ENCODE measurements around the gene ACP4. TPM values are rescaled to one million over a fixed set of nuclear protein-coding genes. Genes with fewer than 3 reads are reported as not detected.
A peak's percentile ranks its signal among the peaks of the same experiment; 100 is the strongest.
"Not testable (repeated sequence)": the region's sequence is repeated elsewhere in the genome, so short reads cannot be mapped to it uniquely, and the experiment has no call there.

ACP4 gene
- total and polyA plus RNA-seq, 5 experiments from 2014 or later, result 0.14 TPM; not detected in 4

DNA sequence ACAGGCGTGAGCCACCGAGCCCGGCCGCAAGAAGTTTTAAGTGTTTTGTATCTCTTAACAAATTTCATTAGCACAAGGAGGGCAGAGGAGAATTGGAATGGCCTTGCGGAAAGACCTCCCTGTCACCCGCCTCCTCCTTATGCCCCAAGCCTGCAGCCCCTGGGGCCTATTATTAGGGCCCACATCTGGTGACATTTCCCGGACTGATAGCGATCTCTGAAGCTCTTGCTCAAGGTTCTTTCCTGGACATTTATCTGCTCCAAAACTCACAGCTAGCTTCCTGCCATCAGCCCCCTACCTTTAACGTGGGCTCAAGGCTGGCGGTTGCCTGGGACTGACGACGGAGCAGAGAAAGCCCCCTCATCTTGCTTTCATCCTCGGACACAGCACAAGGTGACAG lies 26.7 kb upstream of the ACP4 start:
- not testable (repeated sequence) for DNase-seq

DNA sequence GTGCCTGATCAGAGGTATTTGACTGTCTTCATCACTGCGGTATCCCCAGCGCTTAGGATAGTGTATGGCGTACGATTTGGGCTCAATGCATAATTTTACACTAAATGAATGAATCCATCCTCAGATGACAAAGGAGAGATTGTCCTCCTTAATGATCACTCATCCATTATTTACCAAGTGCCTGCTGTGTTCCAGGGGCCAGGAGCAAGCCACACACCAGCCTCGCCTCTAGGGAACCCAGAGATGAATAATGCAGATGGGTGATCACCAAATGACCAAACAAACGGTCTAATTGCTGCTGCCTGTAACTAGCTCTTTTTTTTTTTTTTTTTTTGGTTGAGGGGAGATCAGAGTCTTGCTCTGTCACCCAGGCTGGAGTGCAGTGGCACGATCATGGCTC lies 25.8 kb upstream of the ACP4 start:
- Mint-ChIP-seq H3K27ac (no peak overlapping the region), H3K9me3 (peaks cover 0 to 2% (median 0%) of the 10 kb centered on the region in 9 donors), H3K4me1 (peaks cover 0 to 5% (median 0%) of the 10 kb centered on the region in 4 donors), H3K4me3 (no peak overlapping the region), H3K36me3 (no peaks in the 10 kb centered on the region), H3K27me3 (peaks cover 3 to 37% (median 13%) of the 10 kb centered on the region in 5 donors)
- DNase-seq, result no peak
- POLR2A ChIA-PET, result interaction anchor here (0.6 to 1.6 kb wide), 2 partner anchors 34 to 40 kb away, joined by 3 to 4 read pairs; no protein-coding TSS in a partner anchor
- ATAC-seq, result no peak

More for the DNA sequence above, 26.7 kb upstream of the ACP4 start:
- H3K4me3 Mint-ChIP-seq, H3K36me3 Mint-ChIP-seq, H3K4me1 Mint-ChIP-seq, H3K9me3 Mint-ChIP-seq, H3K27ac Mint-ChIP-seq, ATAC-seq: not testable (repeated sequence)
- H3K27me3 Mint-ChIP-seq, result peaks cover 3 to 37% (median 13%) of the 10 kb centered on the region in 5 donors
- POLR2A ChIA-PET, result interaction anchor here (1.6 kb wide), 1 partner anchor 39 kb away, joined by 3 read pairs; no protein-coding TSS in a partner anchor

DNA sequence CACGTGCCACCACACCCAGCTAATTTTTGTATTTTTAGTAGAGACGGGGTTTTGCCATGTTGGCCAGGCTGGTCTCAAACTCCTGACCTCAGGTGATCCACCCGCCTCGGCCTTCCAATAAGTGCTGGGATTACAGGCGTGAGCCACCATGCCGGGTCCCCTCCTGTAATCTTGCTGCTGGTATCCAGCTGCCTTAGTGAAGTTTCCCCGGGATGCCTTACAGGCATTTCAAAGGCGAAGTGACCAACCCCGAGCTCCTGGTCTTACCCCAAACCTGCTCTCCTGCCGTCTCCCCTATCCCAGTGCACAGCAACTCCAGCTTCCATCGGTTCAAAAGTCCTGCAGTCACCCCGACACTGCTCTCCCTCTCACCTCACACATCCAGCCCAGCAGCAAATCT lies 23.5 kb upstream of the ACP4 start:
- H3K4me1 Mint-ChIP-seq, ATAC-seq, POLR2A ChIA-PET, H3K9me3 Mint-ChIP-seq, H3K36me3 Mint-ChIP-seq, H3K27ac Mint-ChIP-seq, H3K4me3 Mint-ChIP-seq, DNase-seq: not testable (repeated sequence)
- H3K27me3 Mint-ChIP-seq, result peaks cover 7 to 48% (median 18%) of the 10 kb centered on the region in 5 donors

DNA sequence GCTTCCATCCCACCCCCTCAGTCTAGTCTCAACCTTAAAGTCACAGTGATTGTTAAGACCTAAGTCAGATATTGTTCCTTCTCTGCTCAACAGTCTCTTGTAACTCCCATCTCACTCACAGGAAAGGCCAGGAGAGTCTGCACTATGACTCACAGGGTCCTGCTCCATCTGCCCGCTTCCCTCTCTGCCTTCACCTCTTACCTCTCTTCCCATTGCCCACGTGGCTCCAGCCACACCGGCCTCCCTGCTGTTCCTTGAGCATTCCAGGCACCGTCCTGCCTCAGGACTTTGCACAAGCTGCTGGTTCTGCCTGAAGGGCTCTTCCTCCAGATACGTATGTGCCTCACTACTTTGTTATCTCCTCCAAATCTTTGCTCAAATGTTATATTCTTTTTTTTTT lies 23.0 kb upstream of the ACP4 start:
- POLR2A ChIA-PET, ATAC-seq: not testable (repeated sequence)

DNA sequence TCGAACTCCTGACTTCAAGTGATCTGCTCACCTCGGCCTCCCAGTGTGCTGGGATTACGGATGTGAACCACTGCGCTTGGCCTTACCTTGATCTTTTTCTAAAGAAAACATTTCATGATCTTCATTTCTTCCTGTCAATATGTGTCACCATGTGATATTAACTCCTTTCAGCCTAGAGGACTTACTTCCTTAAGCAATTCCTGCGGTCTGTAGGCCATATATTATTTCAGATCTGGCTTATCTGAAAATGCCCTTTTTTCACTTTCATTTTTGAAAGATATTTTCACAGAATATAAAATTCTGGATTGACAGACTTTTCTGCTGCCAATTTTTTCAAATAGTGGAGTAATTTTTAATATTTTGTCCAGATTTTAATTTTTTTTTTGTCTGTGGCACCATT lies 21.9 kb upstream of the ACP4 start:
- DNase-seq, result no peak
- ATAC-seq, result no peak
- POLR2A ChIA-PET, result interaction anchor here (0.6 kb wide), 1 partner anchor 45 kb away, joined by 5 read pairs; the partner anchor contains the start of gene CLEC11A
- H3K36me3 Mint-ChIP-seq, result no peaks in the 10 kb centered on the region
- peaks cover 7 to 49% (median 18%) of the 10 kb centered on the region in 5 donors for H3K27me3 Mint-ChIP-seq
- no peak overlapping the region for H3K4me3 Mint-ChIP-seq
- H3K4me1 Mint-ChIP-seq, result peaks cover 0 to 2% (median 0%) of the 10 kb centered on the region in 4 donors
- no peaks in the 10 kb centered on the region for H3K9me3 Mint-ChIP-seq
- H3K27ac Mint-ChIP-seq, result no peak overlapping the region

More for the DNA sequence above, 23.0 kb upstream of the ACP4 start:
- H3K4me3 Mint-ChIP-seq, H3K36me3 Mint-ChIP-seq, DNase-seq, H3K9me3 Mint-ChIP-seq, H3K4me1 Mint-ChIP-seq: not testable (repeated sequence)
- Mint-ChIP-seq H3K27me3 (peaks cover 7 to 48% (median 18%) of the 10 kb centered on the region in 5 donors), H3K27ac (peak overlapping the region in 1 of 10 donors; percentile 20)

DNA sequence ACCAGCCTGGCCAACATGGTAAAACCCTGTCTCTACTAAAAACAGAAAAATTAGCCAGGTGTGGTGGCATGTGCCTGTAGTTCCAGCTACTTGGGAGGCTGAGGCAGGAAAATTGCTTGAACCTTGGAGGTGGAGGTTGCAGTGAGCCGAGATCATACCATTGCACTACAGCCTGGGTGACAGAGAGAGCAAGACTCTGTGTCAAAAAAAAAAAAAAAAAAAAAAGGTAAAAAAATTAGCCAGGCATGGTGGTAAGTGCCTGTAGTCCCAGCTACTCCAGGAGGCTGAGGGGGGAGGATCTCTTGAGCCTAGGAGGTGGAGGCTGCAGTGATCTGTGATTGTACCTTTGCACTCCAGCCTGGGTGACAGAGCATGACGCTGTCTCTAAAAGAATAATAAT lies 20.1 kb upstream of the ACP4 start, which contains the start of gene GPR32:
GPR32 (plus strand) TSS at position 301 of the 400 bp plus-strand sequence. CDS start 137 bp downstream, outside the sequence.
- POLR2A ChIA-PET, result not testable (repeated sequence)

DNA sequence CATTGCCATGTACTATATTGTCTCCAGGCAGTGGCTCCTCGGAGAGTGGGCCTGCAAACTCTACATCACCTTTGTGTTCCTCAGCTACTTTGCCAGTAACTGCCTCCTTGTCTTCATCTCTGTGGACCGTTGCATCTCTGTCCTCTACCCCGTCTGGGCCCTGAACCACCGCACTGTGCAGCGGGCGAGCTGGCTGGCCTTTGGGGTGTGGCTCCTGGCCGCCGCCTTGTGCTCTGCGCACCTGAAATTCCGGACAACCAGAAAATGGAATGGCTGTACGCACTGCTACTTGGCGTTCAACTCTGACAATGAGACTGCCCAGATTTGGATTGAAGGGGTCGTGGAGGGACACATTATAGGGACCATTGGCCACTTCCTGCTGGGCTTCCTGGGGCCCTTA lies 19.3 kb upstream of the ACP4 start:
- H3K4me1 Mint-ChIP-seq, result peaks cover 0 to 2% (median 0%) of the 10 kb centered on the region in 4 donors
- peaks cover 16 to 52% (median 21%) of the 10 kb centered on the region in 5 donors for H3K27me3 Mint-ChIP-seq
- DNase-seq (no peak), ATAC-seq (no peak)
- POLR2A ChIA-PET, result no interaction called here
- H3K9me3 Mint-ChIP-seq, result peaks cover 0 to 2% (median 0%) of the 10 kb centered on the region in 9 donors
- no peak overlapping the region for H3K4me3 Mint-ChIP-seq
- H3K36me3 Mint-ChIP-seq, result no peaks in the 10 kb centered on the region
- no peak overlapping the region for H3K27ac Mint-ChIP-seq

More for the DNA sequence above, 20.1 kb upstream of the ACP4 start, which contains the start of gene GPR32:
- not testable (repeated sequence) for H3K4me1 Mint-ChIP-seq, H3K9me3 Mint-ChIP-seq, H3K27ac Mint-ChIP-seq, DNase-seq, ATAC-seq, H3K4me3 Mint-ChIP-seq, H3K36me3 Mint-ChIP-seq
- H3K27me3 Mint-ChIP-seq, result peaks cover 12 to 53% (median 18%) of the 10 kb centered on the region in 5 donors

DNA sequence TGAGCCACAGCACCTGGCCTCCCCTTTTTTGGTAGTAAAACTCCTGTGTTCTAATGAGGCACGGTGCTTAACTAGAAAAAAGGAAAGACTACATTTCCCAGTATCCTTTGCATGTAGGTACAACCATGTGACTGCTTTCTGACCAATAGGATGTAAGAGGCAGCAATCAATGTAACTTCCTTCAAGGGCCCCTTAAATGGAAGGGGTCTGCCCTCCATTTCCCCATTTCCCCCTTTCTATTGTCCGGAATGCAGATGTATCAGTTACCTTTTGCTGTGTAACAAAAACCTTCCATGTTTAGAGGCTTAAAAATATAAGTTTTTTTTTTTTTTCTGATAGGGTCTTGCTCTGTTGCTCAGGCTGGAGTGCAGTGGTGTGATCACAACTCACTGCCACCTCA lies 17.7 kb upstream of the ACP4 start:
- Mint-ChIP-seq H3K27me3 (peaks cover 20 to 51% (median 25%) of the 10 kb centered on the region in 5 donors), H3K9me3 (peaks cover 0 to 7% (median 0%) of the 10 kb centered on the region in 9 donors), H3K27ac (no peak overlapping the region), H3K36me3 (no peaks in the 10 kb centered on the region), H3K4me1 (peaks cover 0 to 5% (median under 1%) of the 10 kb centered on the region in 4 donors), H3K4me3 (no peak overlapping the region)
- POLR2A ChIA-PET, result no interaction called here
- DNase-seq (no peak), ATAC-seq (no peak)

DNA sequence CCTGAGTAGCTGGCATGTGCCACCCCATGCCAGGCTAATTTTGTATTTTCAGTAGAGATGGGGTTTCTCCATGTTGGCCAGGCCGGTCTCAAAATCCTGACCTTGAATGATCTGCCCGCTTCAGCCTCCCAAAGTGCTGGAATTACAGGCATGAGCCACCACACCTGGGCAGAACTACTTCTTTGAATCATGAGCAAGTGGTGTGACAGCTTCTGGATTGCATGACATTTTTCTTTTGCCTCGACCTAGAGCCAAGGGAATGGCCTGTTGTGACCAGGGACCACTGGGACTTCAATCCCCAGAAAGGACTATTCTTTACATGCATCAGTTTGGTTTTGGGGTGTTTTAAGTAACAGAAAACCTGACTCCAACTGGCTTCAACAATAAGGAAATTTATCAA lies 17.3 kb upstream of the ACP4 start:
- DNase-seq, H3K9me3 Mint-ChIP-seq, H3K27ac Mint-ChIP-seq, H3K36me3 Mint-ChIP-seq, ATAC-seq, POLR2A ChIA-PET, H3K4me1 Mint-ChIP-seq, H3K4me3 Mint-ChIP-seq: not testable (repeated sequence)
- H3K27me3 Mint-ChIP-seq, result peaks cover 24 to 51% (median 30%) of the 10 kb centered on the region in 5 donors

DNA sequence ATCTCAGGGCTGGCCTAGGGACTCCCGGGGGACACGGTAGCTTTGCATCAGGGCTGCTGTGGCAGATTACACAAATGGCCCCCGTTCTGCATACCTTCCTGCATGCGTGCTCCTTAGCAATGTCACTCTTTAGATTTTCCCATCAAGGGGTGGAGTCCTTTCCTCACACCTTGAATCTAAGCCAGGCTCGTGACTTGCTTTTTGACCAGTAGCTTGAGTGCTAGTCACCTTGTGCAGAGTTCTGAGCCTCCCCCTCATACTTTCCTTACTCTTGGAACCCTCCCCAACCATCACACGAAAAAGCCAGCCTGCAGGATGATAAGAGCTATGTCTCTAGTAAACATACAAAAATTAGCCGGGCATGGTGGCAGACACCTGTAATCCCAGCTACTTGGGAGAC lies 16.8 kb upstream of the ACP4 start:
- not testable (repeated sequence) for H3K27ac Mint-ChIP-seq, ATAC-seq, H3K9me3 Mint-ChIP-seq

DNA sequence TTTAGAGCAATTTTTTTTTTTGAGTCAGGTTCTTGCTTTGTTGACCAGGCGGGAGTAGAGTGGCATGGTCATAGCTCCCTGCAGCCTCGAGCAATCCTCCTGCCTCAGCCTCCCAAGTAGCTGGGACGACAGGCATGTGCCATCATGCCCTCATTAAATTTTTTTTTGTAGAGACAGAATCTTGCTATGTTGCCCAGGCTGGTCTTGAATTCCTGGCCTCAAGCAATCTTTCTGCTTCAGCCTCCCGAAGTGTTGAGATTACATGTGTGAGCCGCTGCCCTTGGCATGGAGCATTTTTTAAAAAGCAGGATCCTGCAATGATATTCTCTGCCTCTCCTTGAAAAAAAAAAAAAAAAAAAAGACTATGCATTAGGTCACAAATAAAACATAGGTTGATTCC lies 14.1 kb upstream of the ACP4 start:
- H3K36me3 Mint-ChIP-seq, result no peaks in the 10 kb centered on the region

More for the DNA sequence above, 16.8 kb upstream of the ACP4 start:
- H3K27me3 Mint-ChIP-seq, result peaks cover 29 to 52% (median 32%) of the 10 kb centered on the region in 5 donors
- DNase-seq, H3K4me3 Mint-ChIP-seq, POLR2A ChIA-PET, H3K36me3 Mint-ChIP-seq: not testable (repeated sequence)
- peaks cover 7 to 14% (median 9%) of the 10 kb centered on the region in 4 donors for H3K4me1 Mint-ChIP-seq

DNA sequence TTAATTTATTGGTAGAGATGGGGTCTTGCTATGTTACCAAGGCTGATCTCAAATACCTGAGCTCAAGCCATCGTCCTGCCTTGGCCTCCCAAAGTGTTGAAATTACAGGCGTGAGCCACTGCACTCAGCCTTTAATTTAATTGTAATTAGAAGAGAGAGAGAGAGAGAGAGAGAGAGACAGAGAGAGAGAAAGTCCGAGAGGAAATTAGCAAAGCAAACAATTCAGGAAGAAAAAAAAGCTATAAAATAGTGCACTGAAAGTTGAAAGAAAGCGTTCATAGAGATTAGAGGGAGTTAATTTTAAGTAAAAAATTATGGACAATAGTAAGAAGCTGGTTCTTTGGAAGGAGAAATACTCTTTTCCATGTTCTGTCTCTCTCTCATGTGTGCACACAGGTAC lies 13.0 kb upstream of the ACP4 start:
- no peak overlapping the region for H3K27ac Mint-ChIP-seq
- POLR2A ChIA-PET, result no interaction called here
- H3K4me1 Mint-ChIP-seq, result peaks cover 7 to 14% (median 11%) of the 10 kb centered on the region in 4 donors
- no peak overlapping the region for H3K4me3 Mint-ChIP-seq
- no peaks in the 10 kb centered on the region for H3K36me3 Mint-ChIP-seq
- DNase-seq (no peak), ATAC-seq (no peak)
- H3K9me3 Mint-ChIP-seq, result peaks cover 0 to 8% (median 0%) of the 10 kb centered on the region in 9 donors
- H3K27me3 Mint-ChIP-seq, result peaks cover 40 to 80% (median 55%) of the 10 kb centered on the region in 5 donors

More for the DNA sequence above, 14.1 kb upstream of the ACP4 start:
- no peak for DNase-seq
- Mint-ChIP-seq H3K9me3 (peaks cover 0 to 8% (median 0%) of the 10 kb centered on the region in 9 donors), H3K27ac (no peak overlapping the region), H3K27me3 (peaks cover 40 to 72% (median 52%) of the 10 kb centered on the region in 5 donors), H3K4me1 (peaks cover 7 to 14% (median 11%) of the 10 kb centered on the region in 4 donors), H3K4me3 (no peak overlapping the region)
- POLR2A ChIA-PET, result no interaction called here
- no peak for ATAC-seq

DNA sequence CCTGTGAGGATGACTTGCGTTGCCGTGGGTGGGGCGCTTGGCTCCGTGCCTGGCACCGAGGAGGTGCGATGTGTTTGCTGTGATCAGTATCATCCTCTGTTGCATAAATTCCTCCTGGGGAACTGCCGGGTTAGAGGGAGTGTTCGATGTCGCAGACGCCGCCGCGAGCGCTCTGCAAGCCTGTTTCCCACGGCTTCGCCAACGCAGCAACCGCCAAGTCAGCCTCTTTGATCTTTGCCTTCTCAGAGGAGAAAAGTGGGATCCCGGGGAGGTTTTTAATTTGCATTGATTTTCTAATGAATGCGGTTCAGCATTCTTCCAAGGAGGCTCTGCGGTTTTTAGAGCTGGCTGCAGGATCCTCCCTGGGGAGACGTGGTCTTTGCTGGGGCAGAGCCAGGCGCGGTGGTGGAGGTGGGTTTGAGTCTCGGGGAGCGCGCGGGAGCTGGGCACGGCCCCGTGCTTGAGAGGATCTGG lies 12.3 kb upstream of the ACP4 start:
- H3K4me3 Mint-ChIP-seq, result peak overlapping the region in 2 of 10 donors; percentile 20 to 36
- peaks cover 44 to 86% (median 59%) of the 10 kb centered on the region in 5 donors for H3K27me3 Mint-ChIP-seq
- no peak overlapping the region for H3K27ac Mint-ChIP-seq
- H3K4me1 Mint-ChIP-seq, result peaks cover 7 to 14% (median 13%) of the 10 kb centered on the region in 4 donors
- peaks cover 0 to 8% (median 0%) of the 10 kb centered on the region in 9 donors for H3K9me3 Mint-ChIP-seq
- POLR2A ChIA-PET, result no interaction called here
- no peaks in the 10 kb centered on the region for H3K36me3 Mint-ChIP-seq
- DNase-seq, result peak in 2 of 10 donors; percentile 7 to 21
- peak in 1 of 2 donors; percentile 57 for ATAC-seq

Measured in naive thymus-derived CD8-positive, alpha-beta T cell (primary cell).